AG04449 (cell line): ENCODE results near the gene SIGLEC14.

ENCODE experiments used
- CTCF ChIA-PET: fragments of 350-600 bp; formaldehyde crosslinking; extraction: SDS; loops from one replicate; lab custom pipeline; 2021; ENCODE audit warnings: antibody characterized with exemption; lab: Yijun Ruan, JAX
- POLR2A ChIA-PET: fragments of 400-600, 350-600 bp; formaldehyde crosslinking; extraction: SDS; loops from one replicate; lab custom pipeline; 2020; ENCODE audit warnings: antibody characterized with exemption, inconsistent platforms; lab: Yijun Ruan, JAX
- DNase-seq: peaks from one replicate; pipeline ENCODE4 v3.0.0-alpha.2; 2010; ENCODE audit warnings: low read depth, low spot score
- H3K4me3 ChIP-seq: 2 replicates; pipeline ENCODE4 v1.5.1; 2011; ENCODE audit warnings: low read depth, mild to moderate bottlenecking, control low read depth, low read length
- CTCF ChIP-seq: IDR thresholded peaks from one replicate; pipeline ENCODE4 v1.5.1; 2011; ENCODE audit warnings: mild to moderate bottlenecking, moderate library complexity, low read length, control low read depth, inconsistent platforms; ENCODE audit not compliant: insufficient read depth; ENCODE audit errors: missing control alignments

The SIGLEC14 gene

GRCh38 chr19:51660975-51661600, 14.5 kb upstream of the SIGLEC14 start:
- DNase-seq = peak; percentile 10

GRCh38 chr19:51654783-51655182, 8.2 kb upstream of the SIGLEC14 start:
- POLR2A ChIA-PET = no interaction called here
- no peak for TF ChIP-seq CTCF
- CTCF ChIA-PET = interaction anchor here (1.0 to 8.6 kb wide), 6 partner anchors 15 to 181 kb away, joined by 3 to 184 read pairs (median 4); partner anchors contain the start of gene CEACAM18
- no peak for DNase-seq
- H3K4me3 ChIP-seq = no peak overlapping the region

More at GRCh38 chr19:51660975-51661600, 14.5 kb upstream of the SIGLEC14 start:
- peak; percentile 83 for TF ChIP-seq CTCF
- ChIA-PET CTCF (interaction anchor here (0.7 to 8.6 kb wide), 21 partner anchors 9 to 323 kb away, joined by 3 to 184 read pairs (median 4); partner anchors contain the start of gene CEACAM18), POLR2A (interaction anchor here (0.6 kb wide), 1 partner anchor 90 kb away, joined by 4 read pairs; the partner anchor contains the start of gene ZNF175)
- no peak overlapping the region for H3K4me3 ChIP-seq

GRCh38 chr19:51653162-51653561, 6.5 kb upstream of the SIGLEC14 start:
- CTCF ChIA-PET = interaction anchor here (1.2 to 1.5 kb wide), 3 partner anchors 28 to 181 kb away, joined by 3 to 5 read pairs (median 3); no protein-coding TSS in a partner anchor
- no peak for TF ChIP-seq CTCF
- POLR2A ChIA-PET = no interaction called here
- H3K4me3 ChIP-seq = no peak overlapping the region
- no peak for DNase-seq

GRCh38 chr19:51652266-51652665, 5.6 kb upstream of the SIGLEC14 start:
- H3K4me3 ChIP-seq = no peak overlapping the region
- DNase-seq = no peak
- CTCF ChIA-PET = interaction anchor here (0.9 to 1.5 kb wide), 4 partner anchors 12 to 231 kb away, joined by 3 to 5 read pairs (median 4); no protein-coding TSS in a partner anchor
- TF ChIP-seq CTCF = no peak
- POLR2A ChIA-PET = no interaction called here

- TF ChIP-seq CTCF = no peak
- H3K4me3 ChIP-seq = no peak overlapping the region
- POLR2A ChIA-PET = no interaction called here
- DNase-seq = no peak
- CTCF ChIA-PET = interaction anchor here (1.5 kb wide), 1 partner anchor 11 kb away, joined by 4 read pairs; no protein-coding TSS in a partner anchor
Observed at GRCh38 chr19:51651216-51651846, 4.7 kb upstream of the SIGLEC14 start.

GRCh38 chr19:51647318-51647717, 693 bp upstream of the SIGLEC14 start:
- DNase-seq = no peak
- no peak for TF ChIP-seq CTCF
- CTCF ChIA-PET = no interaction called here
- H3K4me3 ChIP-seq = no peak overlapping the region
- POLR2A ChIA-PET = no interaction called here
